HG02884 (cell line): ENCODE results near the gene TRPM2.
"Not testable (repeated sequence)": the region's sequence is repeated elsewhere in the genome, so short reads cannot be mapped to it uniquely, and the experiment has no call there.

ENCODE experiments used
- ATAC-seq: cut with Tn5 transposase; IDR thresholded peaks from one replicate; pipeline ENCODE4 v1.9.1; 2021; ENCODE audit warnings: mild to moderate bottlenecking, moderate library complexity; ENCODE audit not compliant: unreplicated experiment

Gene TRPM2

DNA sequence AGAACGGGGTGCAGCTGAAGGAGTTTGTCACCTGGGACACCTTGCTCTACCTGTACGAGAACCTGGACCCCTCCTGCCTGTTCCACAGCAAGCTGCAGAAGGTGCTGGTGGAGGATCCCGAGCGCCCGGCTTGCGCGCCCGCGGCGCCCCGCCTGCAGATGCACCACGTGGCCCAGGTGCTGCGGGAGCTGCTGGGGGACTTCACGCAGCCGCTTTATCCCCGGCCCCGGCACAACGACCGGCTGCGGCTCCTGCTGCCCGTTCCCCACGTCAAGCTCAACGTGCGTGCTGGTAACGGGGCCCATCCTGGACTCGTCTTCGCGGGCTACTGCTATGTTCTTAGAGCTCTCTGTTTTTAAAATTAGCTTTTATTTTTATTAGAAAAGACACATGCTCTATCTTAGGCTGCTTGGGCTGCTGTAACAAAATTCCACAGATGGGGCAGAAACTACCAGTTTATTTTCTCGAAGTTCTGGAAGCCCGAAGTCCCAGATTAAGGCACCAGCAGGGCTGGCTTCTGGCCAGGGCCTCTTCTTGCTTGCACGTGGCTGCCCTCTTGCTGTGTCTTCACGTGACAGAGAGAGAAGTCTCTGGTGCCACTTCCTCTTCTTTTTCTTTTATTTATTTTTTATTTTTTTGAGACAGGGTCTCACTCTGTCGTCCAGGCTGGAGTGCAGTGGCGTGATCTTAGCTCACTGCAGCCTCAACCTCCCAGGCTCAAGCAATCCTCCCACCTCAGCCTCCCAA is 38.1 kb downstream of the TRPM2 start:
- ATAC-seq: no peak

DNA sequence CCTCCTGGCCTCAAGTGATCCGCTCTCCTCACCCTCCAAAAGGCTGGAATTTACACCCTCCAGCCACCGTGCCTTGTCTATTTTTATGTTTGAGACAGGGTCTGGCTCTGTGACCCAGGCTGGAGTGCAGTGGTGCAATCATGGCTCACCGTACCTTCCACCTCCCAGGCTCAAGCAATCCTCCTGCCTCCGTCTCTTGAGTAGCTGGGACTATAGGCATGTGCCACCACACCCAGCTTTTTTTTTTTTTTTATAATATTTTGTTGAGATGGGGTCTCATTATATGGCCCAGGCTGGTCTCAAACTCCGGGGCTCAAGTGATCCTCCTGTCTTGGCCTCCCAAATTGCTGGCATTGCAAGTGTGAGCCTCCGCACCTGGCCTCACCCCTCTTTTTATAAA is 38.8 kb downstream of the TRPM2 start:
- no peak for ATAC-seq

DNA sequence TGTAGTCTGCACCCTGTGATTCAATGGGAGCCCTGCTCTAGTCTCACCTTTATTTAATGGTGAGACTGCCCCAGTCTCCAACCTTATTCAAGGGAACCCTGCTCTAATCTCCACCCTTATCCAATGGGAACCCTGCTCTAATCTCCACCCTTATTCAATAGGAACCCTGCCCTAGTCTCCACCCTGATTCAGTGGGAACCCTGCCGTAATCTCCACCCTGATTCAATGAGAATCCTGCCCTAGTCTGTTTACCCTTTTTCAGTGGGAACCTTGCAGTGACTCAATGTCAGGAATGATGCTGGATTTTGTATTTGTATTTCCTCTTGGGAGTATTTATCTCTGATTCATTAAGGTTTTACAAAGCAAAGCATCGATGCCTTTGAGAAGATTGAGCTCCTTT is 39.5 kb downstream of the TRPM2 start:
- ATAC-seq: no peak

GRCh38 chr21:44394733-44395132 is 41.3 kb downstream of the TRPM2 start:
- no peak for ATAC-seq

DNA sequence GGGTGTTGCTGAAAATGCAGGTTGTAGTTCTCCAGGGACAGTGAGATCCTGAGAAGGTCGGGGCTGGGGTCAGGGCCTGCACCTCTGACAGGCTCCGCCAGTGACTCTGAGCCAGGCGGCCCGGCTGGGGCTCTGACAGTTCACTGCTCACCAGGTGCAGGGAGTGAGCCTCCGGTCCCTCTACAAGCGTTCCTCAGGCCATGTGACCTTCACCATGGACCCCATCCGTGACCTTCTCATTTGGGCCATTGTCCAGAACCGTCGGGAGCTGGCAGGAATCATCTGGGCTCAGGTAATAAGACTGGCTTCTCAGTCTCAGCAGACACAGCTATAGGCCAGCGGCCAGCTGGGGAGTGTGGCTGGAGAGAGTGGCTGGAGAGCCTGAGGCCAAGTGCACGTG is 41.8 kb downstream of the TRPM2 start:
- ATAC-seq: no peak

- not testable (repeated sequence) for ATAC-seq
Observed at GRCh38 chr21:44396803-44397202, 43.4 kb downstream of the TRPM2 start.

DNA sequence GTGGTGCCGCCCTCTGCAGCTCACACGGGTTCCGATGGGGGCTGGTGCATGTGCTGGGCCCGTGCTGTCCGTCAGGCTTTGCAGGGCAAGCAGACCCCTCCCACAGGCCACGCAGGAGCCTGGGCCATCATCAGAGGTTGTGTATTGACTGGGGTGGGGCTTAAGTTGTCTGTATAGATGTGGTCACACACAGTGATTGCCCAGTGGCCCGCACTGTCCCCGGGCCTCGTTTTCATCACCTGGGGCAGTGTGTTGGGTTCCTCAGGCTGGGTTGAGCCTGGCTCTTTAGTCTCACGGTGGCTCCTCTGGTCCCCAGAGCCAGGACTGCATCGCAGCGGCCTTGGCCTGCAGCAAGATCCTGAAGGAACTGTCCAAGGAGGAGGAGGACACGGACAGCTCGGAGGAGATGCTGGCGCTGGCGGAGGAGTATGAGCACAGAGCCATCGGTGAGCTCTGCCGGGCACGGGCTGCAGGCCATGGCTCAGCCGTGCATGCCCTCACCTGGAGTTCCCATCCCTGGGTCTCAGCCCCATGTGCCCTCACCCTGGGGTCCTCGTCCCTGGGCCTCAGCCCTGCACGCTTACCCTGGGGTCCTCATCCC is 44.1 kb downstream of the TRPM2 start:
- no peak for ATAC-seq

DNA sequence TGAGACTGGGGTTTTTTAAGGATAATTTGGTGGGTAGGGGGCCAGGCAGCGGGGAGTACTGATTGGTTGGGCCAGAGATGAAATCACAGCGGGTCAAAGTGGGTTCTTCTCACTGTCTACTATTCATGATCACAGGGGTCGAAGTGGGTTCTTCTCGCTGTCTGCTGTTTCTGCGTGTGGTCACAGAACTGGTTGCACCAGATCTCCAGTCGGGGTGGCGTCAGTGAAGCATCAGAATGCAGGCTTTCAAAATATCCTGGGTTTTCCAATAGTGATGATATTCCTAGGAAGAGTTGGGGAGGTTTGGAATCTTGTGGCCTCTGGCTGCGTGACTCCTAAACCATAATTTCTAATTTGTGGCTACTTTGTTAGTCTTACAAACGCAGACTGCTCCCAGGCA is 45.1 kb downstream of the TRPM2 start:
- ATAC-seq: no peak

DNA sequence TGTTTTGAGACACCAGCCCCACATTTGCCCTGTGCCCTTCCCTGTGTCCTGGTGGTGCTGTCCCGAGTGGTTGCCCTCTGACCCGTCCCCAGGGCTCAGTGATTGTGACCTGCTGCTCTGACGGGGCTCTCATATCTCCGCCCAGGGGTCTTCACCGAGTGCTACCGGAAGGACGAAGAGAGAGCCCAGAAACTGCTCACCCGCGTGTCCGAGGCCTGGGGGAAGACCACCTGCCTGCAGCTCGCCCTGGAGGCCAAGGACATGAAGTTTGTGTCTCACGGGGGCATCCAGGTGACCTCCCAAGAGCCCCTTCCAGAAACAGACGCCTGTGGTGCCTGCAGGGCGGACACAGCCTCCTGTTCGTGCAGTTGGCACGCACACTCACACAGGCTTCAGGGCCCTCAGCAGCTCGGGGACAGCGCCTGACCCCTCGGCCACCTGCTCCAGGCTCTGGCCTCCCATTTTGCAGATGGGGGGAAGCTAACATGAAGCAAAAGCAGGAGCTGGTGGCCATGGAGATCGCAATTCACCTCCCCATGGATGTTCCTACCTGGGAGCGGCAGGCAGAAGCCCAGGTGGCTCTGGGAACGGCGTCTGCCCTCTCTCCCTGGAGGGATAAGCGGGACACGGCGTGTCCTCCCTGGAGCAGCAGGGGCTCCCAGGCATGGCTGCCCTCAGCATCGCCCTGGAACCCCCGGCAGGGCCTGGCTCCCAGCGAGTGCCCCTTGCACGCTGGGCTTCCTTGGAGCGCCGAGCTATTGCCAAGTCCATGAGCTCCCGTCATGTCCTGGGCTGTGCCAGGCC is 45.9 kb downstream of the TRPM2 start:
- no peak for ATAC-seq

DNA sequence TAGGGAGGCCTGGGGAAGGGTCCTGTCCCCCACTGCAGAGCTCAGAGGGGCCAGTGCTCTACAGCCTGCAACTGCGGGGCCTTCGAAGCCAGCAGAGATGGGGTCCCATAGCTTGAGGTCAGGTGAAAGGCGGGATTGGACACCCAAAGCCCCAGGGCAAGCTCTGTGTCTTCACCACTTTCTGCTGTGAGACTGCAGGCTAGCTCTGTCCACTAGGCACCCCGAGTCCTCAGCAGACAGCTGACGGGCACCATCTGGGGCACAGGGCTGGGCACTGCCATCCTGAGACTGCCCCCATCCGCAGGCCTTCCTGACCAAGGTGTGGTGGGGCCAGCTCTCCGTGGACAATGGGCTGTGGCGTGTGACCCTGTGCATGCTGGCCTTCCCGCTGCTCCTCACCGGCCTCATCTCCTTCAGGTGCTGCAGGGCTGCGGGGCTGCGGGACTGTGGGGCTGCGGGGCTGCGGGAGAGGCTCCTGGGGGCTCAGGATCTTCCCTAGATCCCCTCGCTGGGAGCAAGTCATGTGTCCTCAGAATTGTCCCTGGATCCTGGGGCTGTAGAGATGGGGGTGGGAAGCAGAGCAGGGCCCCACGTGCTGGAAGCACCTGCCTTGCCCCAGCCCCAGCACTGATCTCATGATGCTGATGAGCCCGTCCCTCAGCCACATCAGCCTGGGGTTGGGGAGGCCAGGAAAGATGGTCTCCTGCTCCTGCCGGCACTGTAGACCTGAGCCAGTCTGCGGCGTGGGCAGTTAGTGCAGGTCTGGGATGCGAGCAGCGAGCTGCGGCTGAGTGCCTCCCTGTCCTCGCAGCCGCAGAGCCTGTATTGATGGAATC is 46.8 kb downstream of the TRPM2 start:
- no peak for ATAC-seq

DNA sequence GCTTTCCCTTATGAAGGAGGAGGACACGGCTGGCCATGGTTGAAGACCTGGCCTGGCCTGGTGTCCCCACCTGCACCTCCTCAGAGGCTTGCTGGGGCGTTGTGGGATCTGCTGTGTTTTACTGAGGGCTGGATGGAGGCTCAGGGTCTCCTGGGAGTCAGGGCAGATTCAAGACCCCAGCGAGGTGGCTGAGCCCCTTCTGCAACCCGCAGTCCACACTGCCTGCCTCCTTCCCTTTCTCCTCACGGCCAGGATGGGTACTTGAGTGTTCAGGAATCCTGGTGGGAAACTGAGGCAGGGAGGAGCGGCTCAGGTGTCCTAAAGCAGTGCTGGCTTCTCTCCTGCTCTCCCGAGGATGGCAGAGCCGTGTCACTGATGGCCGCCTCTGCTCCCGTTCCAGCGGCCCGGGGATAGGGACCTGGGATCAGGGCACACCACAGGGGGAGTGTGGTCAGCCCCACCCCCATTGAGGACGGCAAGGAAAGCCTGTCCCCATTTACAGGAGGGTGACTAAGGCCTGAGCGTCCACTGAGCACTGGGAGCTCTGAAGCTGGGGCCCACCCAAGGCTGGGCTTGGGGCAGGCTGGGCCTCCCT is 47.5 kb downstream of the TRPM2 start:
- no peak for ATAC-seq

- ATAC-seq: no peak
Observed at GRCh38 chr21:44401386-44402160, 48.2 kb downstream of the TRPM2 start.

GRCh38 chr21:44402323-44403105 is 49.1 kb downstream of the TRPM2 start:
- ATAC-seq: no peak

DNA sequence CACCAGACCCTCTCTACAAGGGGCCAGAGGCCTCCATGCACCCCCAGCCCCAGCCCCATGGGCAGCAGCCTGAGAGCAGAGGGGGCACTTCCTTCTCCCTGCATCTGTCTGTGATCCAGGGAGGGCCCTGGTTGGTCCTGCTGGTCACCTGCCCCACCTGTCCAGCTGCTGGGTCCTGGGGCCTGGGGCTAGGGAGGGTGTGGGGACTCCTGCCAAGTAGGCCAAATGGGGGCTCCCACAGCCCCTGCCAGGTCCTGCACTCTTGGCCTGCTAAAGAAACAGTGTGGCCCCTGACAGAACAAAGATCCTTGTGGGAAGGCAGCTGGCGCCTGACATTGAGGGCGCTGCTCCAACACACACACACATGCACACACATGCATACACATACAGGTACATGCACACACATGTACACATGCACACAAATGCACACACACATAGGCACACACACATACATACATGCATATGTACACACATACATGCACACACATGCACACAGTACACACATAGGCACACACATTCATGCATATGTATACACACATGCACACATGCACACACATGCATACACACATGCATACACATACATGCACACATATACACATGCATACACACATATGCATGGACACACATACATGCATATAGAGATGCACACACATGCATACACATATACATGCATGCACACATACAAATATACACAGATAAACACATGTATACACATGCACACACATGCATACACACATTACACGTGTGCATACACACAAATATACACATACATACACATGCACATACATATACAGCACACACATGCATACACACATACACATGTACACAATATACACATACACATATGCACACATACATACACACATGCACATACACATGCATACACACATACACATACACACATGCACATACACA is 49.9 kb downstream of the TRPM2 start:
- ATAC-seq: no peak

DNA sequence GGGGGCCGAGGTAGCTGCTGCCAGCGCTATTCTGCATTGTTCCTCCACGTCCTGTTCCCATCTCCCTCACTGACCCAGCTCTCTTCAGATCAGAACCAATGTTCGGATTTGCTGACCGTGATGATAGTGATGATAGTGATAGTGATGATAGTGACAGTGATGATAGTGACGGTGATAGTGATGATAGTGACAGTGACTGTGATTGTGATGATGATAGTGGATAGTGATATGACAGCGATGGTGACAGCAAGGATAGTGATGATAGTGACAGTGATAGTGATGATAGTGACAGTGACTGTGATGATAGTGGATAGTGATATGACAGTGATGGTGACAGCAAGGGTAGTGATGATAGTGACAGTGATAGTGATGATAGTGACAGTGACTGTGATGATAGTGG is 51.1 kb downstream of the TRPM2 start:
- ATAC-seq: not testable (repeated sequence)

DNA sequence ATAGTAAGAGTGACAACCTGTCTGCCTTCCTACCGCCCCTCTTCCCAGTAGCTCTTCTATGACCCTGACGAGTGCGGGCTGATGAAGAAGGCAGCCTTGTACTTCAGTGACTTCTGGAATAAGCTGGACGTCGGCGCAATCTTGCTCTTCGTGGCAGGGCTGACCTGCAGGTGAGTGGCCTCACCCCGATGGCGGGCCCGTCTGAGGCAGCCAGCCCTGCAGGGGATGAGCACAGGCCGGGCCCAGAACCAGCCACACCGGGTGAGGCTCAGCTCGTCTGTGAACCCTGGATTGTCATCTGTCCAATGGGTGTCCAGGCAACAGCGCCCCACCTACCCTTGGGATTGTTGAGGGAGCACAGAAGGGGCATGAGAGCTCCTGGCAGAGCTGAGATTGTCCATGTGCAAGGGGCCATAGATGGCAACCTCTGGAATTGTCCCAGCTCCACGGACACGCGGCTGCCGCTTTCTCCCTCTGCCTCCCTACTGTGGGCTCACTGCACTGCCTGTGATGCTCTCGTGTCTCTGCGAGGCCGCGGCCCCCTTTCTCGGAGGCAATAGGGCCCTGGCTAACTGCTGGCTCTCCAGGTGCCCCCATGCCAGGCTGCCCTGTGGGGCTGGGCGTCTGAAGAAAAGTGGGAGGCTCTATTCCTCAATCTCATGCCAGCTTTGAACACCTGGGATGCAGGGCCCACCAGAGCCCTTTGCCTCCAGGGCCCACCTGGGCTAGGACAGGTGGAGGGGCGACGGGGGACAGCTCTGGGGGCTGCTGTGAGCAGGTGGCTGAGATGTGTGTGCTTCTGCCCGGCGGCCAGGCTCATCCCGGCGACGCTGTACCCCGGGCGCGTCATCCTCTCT is 51.9 kb downstream of the TRPM2 start:
- no peak for ATAC-seq
